T-helper 9 cell (primary cell): ENCODE results near the gene RTP5.
"Not testable (repeated sequence)": the region's sequence is repeated elsewhere in the genome, so short reads cannot be mapped to it uniquely, and the experiment has no call there.

Experiments
- DNase-seq: peaks from one replicate; pipeline ENCODE4 v3.0.0-alpha.2; 2020
- total RNA-seq, 2 donors: gene quantifications; one replicate each; lab custom pipeline; 2026; lab: John Stamatoyannopoulos, UW

RTP5 gene
- 0 reads per million in 2 donors for total RNA-seq

DNA sequence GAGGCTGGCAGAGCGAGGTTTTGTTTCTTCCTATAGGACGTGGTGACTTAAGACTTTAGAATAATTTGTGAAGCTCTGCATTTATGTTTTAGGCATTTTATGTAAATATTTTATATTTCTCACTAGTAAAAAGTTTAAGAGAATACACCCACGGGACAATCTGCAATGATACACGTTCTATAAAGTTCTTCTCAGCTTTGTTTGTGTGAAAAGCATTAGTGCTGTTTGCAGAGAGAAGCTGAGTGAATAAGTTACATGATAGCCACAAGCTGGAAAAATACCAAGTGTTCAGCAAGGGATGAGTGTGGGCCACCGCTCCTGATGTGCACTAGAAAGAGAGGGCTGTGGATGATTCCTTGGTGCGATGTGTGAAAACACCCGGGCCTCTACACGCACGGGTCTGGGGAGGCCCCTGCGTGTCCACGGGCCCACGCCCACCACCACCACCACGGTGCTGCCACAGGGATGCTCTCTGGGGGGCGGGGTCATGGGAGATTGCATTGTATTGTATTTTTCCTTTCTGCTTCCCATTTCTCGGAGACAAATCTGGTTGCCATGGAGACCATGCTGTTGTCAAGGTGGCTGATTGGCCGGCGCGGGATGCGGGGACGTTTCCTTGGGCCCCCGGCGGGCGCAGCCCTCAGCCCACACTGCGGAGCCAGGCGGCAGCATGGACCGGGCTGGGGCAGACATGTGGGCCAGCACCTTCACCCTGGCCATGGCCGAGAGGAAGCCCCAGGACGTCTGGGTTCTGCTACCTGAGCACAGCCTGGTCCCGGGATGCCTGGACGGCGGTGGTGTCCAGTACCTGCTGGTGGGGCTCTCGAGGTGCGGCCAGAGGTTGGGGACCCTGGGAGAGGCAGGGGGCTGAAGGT, at the start of gene RTP5:
Gene RTP5 (plus strand): TSS at position 643 of the 875 bp plus-strand sequence. CDS start 28 bp downstream, at position 671.
- no peak for DNase-seq

GRCh38 chr2:241819947-241820624, 49.4 kb upstream of the RTP5 start:
- DNase-seq = not testable (repeated sequence)

GRCh38 chr2:241820625-241821384, 48.7 kb upstream of the RTP5 start:
- no peak for DNase-seq

- no peak for DNase-seq
Observed at GRCh38 chr2:241821460-241822263, 47.9 kb upstream of the RTP5 start.

- no peak for DNase-seq
Observed at GRCh38 chr2:241822264-241822623, 47.3 kb upstream of the RTP5 start.

- not testable (repeated sequence) for DNase-seq
Observed at GRCh38 chr2:241823531-241824437, 45.7 kb upstream of the RTP5 start.

DNA sequence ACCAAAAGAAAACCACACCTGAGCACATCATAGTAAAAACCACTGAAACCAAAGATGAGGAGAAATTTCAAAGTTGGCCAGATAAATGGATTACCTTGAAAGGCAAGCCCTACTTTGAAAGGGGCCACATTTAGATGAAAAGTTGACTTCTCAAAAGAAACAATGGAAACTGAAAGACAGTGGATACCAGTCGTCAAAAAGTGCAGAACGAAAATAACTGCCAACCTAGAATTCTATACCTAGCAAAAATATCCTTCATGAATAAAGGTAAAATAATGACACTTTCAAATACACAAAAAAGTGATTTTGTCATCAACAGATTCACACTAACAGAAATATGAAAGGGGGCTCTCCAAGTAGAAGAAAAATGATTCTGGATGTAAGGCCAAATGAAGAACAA, 42.1 kb upstream of the RTP5 start:
- DNase-seq = no peak

- DNase-seq = no peak
Observed at GRCh38 chr2:241833101-241833663, 36.3 kb upstream of the RTP5 start.

GRCh38 chr2:241833756-241834526, 35.6 kb upstream of the RTP5 start:
- not testable (repeated sequence) for DNase-seq

- DNase-seq = no peak
Observed at GRCh38 chr2:241834527-241835210, 34.9 kb upstream of the RTP5 start.

- no peak for DNase-seq
Observed at GRCh38 chr2:241835611-241836010, 33.9 kb upstream of the RTP5 start.

DNA sequence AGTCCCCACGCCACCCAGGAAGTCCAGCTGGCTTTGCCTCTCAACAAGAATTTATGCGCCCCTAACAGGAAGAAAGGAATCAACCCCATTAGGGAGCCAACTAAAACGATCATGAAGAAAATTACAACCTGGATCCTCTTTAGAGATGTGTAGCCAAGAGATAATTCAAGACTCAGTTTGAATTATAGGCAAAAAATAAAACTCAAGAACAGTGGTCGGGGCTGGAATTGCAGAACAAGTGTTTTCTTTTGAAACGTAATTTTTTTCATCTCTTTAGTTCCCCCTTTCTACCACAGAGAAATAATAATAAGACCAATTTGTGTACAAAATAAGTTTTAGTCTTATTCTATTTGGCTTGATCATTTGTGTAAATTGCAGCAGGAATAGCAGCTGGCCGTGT, 33.2 kb upstream of the RTP5 start:
- no peak for DNase-seq

DNA sequence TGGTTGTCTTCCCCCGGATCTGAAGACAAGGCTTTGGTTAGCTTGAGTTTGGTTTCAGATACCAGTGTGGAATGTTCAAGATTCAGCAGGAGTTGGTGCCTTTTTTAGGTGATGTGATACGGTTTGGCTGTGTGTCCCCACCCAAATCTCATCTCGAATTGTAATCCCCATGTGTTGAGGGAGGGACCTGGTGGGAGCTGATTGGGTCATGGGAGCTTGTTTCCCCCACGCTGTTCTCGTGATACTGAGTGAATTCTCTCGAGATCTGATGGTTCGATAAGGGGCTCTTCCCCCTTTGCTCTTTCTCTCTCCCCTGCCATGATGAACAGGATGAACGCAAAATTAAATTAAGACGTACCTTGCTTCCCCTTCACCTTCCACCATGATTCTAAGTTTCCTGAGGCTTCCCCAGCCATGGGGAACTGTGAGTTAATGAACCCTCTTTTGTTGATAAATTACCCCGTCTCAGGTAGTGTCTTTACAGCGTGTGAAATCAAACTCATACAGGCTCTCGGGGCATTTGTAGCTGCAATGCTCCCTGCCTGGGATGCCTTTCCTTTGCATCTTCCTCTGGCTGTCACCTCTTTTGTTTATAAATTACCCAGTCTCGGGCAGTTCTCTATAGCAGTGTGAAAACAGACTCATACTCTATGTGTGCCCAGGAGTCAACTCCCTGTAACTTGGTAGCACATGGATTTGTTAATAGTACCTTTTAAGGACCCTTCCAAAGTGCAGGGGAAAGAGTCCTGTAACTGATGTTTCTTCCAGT, 32.1 kb upstream of the RTP5 start:
- no peak for DNase-seq

DNA sequence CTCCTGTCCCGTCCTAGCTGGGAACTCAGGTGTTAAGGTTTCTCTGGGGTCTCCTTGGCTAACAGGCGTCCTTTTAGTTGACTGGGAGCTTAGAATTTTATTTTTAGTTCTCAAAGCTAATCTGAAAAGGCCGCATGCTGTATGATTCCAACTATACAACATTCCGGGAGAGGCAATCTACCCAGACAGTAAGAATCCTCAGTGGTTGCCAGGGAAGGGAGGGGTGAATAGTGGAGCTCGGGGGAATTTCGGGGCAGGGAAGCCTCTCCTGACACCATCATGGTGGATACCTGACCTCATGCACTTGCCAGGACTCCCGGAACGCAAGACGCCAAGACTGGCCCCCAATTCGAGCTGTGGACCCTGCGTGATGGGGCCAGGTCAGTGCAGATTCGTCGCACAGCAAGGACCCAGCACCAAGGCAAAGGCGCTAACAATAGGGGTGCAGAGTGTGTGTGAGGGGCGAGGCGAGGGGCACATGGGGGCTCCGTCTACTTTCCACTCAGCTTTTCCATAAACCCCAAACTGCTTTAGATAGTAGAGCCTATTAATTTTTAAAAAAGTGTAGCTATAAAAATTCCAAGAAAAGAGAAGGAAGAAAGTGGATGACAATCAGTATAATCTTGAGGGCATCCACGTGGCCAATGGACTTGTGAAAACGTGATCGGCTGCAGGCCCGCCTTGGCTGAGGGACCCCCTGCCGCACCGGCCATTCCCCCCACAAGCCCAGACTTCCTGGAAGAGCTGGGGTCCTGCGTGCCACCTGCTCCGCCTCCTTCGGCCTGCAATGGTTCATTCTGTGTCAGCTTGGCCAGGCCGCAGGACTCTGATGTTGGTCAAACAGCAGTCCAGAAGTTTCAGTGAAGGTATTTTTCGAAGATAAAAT, 28.1 kb upstream of the RTP5 start:
- no peak for DNase-seq

DNA sequence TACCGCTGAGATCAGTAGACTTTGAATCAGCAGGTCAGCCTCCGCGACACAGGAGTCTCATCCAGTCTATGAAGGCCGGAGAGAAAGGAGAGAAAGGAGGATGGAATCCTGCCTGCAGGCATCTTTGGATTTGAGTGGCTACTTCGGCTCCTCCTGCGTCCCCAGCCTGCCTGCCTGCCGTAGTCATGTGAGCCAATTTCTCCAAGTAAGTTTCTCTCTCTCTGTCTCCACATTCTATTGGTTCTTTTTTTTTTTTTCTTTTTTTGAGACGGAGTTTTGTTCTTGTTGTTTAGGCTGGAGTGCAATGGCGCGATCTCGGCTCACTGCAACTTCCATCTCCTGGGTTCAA, 27.5 kb upstream of the RTP5 start:
- no peak for DNase-seq

GRCh38 chr2:241842620-241843211, 26.8 kb upstream of the RTP5 start:
- no peak for DNase-seq

DNA sequence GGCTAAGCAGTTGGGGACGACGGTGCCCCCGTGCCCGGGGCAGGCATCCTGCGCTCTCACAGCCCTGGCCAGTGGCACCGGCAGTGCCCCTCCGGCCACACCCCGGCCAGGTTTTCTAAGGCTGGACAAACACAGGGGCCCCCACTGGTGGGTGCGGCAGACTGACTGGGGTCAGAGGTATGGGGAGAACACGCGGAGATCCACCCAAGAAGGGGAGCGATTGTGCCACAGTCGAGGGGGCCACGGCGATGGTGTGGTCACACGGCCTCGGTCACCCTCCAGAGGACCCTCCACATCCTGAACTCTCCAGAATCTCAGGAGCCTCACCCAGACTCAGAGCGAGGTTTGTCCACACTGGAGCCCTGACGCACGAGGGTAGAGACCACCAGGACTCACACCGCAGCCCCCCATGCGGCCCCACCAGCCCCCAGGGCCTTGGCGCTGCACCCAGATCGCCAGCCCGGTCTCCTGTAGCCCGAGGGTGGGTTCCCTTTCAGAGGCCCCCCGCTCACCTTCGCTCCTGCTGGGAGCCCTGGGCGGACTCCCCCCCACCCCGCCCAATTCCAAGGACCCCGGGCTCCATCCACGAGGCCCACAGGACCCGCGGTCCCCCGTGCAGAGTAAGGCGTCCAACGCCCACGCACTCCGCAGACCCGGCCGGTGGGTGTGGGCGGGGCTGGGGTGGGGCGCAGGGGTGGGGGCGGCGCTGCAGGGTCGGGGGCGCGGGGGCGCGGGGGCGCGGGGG, 26.0 kb upstream of the RTP5 start:
- no peak for DNase-seq
